NCI-H748 treated with DMSO at 0.1 percent for 48 hours (cell line): Measurements from ENCODE around the gene PKNOX2.

ENCODE experiments used
- DNase-seq: peaks from one replicate; lab custom pipeline; 2025; lab: John Stamatoyannopoulos, UW

The PKNOX2 gene

GRCh38 chr11:125164422-125165110, at the start of gene PKNOX2:
TSS of gene PKNOX2 (plus strand) at chr11:125164751. CDS start at chr11:125351306, 186,555 bp downstream.
- DNase-seq, result peak; percentile 37

GRCh38 chr11:125117429-125117828, 47.1 kb upstream of the PKNOX2 start:
- no peak for DNase-seq

DNA sequence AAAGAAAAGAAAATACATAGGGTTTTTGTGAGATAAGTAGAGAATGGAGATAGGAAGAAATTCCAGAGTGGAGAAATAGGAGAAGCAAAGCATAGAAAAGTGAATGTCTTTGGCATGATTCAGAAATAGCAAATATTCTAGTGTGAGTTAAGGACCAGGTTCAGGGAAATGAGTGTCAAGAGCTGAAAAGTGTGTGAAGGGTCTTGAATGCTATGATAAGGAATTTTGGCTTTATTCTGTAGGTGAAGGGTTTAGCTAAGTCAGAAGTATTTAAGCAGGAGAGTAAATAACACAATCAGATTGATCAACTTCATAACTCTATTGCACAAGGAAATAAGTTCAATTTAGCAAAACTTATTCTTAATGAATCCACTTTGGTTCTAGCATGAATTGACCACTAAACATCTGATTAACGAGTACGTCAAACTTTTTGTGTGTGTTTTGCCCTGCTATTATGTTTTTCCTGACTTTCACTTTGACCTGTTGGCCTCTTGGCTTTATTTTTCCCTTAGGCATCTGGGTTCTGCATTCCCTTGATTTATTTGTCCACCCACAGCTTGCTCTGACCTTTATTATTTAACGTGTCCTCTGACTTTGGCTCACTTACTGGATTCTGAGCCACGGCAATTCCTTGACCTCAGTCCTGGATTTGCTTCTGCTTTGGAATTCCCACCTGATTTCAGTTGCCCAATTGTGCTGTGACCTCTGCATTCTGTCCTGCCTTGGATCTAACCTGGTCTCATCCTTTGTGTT, 41.2 kb upstream of the PKNOX2 start:
- no peak for DNase-seq

DNA sequence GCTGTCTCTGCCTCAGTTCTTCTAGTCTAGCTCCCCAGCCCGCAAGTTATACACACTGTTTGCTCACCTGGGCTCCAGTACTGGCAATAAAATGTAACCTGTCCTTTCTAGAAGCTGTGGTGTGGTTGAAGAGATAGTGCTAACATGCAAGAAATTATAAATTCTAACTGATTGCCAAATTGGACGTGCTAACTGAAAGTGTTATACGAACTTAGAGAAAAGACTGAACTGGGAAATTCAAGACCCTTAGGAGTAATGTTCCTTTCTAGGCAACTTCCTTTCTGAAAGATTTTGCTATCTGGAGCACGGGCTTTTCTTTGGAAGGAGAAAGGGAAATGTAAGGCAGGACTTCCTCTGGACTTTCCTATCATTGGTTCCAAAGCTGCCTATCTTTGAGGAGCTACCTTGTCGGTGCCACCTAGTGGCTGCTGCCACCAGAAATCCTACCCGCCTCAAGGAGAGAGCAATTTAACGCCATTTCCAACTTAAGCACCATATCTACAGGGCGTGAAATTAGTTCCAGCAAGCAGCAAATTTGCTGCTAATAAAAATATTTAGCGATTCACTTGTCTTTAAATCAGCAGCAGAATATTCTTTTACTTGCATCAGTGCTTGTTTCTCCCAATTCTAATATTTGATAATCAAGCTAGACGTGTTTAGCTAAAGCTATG, 40.5 kb upstream of the PKNOX2 start:
- no peak for DNase-seq

- DNase-seq, result no peak
These were observed 39.9 kb upstream of the PKNOX2 start for GRCh38 chr11:125124618-125124992.

DNA sequence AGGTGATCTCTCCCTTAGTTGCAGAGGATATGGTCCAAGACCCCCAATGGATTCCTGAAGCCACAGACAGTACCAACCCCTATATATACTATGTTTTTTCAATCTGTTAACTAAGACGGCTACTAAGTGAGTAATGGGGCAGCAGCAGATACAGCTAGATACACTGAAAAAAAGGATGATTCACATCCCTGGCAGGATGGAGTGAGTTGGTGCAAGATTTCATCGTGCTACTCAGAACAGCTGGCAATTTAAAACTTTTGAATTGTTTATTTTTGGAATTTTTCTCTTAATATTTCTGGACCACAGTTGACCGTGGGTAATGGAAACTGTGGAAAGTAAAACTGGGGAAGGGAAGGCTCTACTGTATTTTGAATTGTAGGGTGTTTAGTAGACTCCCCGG, 36.1 kb upstream of the PKNOX2 start:
- DNase-seq, result no peak

- no peak for DNase-seq
These were observed 35.1 kb upstream of the PKNOX2 start for GRCh38 chr11:125129316-125129993.

GRCh38 chr11:125132071-125132470, 32.5 kb upstream of the PKNOX2 start:
- DNase-seq, result no peak

DNA sequence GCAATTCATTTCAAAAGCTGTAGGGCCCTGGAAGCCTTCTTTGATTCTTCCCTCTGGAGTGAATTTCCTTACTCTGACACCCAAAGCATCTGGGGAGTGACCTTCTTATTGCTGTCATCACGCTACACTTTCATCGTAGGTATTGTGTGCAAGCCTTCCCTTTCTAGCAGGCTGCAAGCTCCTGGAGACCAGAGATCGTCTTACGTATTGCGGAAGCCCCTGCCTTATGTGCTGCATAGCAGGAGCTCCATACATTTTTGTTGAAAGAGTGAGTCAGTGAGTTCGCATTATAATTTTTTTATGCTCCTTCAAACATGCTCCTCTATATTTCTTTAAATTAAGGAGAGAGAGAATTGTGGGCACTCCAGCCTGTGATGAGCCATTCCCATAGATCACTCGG, 32.0 kb upstream of the PKNOX2 start:
- no peak for DNase-seq

DNA sequence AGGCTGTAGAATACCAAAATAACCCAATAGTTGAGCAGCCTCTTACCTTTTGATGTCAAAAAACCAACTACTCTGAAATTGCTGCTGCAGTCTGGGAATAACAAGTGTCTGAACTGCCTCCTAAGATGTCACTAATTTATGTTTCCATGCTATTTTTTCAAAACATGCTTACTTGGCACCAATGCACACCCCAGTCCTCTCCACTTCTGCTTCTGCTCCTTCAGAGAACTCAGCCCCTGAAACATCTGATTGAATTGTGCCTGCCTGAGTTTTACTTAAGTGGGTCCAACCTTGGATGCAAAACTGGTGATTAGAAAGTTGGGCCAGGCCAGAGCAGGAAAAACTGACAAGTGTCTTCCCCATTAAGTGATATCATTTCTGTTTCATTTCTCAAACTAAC, 28.6 kb upstream of the PKNOX2 start:
- no peak for DNase-seq

- DNase-seq, result no peak
These were observed 25.6 kb upstream of the PKNOX2 start for GRCh38 chr11:125138966-125139365.

- no peak for DNase-seq
These were observed 24.8 kb upstream of the PKNOX2 start for GRCh38 chr11:125139778-125140177.

GRCh38 chr11:125140233-125140632, 24.3 kb upstream of the PKNOX2 start:
- DNase-seq, result no peak

- DNase-seq, result no peak
These were observed 23.4 kb upstream of the PKNOX2 start for GRCh38 chr11:125141178-125141577.

- no peak for DNase-seq
These were observed 22.6 kb upstream of the PKNOX2 start for GRCh38 chr11:125141686-125142535.

- DNase-seq, result no peak
These were observed 18.3 kb upstream of the PKNOX2 start for GRCh38 chr11:125146232-125146631.

GRCh38 chr11:125147280-125147679, 17.3 kb upstream of the PKNOX2 start:
- DNase-seq, result no peak

GRCh38 chr11:125148011-125148410, 16.5 kb upstream of the PKNOX2 start:
- DNase-seq, result no peak

DNA sequence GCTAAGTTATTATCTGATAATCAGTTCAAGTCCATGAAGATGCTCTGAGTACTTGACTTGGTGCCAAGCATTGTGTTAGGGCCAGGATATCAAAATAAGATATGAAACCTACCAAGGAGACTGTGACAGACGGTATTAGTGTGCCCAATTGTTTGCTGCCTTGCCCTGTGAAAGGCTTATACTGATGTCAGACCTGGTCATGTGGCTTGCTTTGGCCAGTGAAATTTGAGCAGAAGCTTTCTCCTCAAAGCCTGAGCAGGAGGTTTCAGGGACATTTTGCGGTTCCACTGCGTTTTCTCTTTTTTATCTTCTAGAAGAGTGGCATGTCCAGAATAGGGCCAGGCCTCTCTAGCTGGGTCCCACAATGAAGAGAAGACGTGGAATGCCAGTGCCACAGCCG, 15.8 kb upstream of the PKNOX2 start:
- no peak for DNase-seq

GRCh38 chr11:125153837-125154236, 10.7 kb upstream of the PKNOX2 start:
- no peak for DNase-seq

DNA sequence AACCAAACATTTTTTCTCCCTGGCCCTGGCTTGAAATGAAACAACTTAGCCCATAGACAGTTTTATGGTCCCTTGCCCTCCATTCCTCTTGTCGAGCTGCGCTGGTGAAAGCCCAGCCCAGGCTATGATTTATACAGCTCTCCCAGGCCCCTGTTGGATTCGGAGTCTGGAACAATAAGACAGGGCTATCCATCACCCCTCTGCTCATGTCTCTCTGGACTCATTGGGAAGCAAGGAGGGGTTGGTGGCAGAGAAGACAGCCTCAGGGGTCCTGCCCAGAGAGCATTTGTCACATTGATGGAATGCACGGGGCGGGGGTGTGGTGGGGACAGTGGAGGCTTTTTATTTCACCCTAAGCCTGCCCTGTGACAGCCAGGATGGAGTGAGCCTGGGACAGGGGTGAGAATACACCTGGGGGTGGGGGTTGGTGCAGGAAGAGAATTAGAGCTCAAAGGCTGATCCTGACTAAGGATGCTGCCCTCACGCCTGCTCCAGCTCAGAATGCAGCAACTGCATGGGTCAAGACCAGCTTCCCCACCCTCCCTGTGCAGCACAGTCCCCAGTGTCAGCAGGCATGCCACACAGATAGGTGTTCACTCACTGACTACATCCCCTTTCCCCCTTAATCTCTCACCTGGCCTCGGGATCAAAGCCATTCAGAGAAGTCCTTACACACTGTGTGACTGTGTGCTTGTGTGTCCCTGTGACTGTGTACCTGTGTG, 10.0 kb upstream of the PKNOX2 start:
- no peak for DNase-seq
